ENCODE measurements around the gene PXDN. TPM values are rescaled to one million over a fixed set of nuclear protein-coding genes. Genes with fewer than 3 reads are reported as not detected.

The PXDN gene
- total RNA-seq, 2 experiments from 2014 or later: 2.0 to 3.1 TPM

GRCh38 chr2:1675633-1676032 lies 68.7 kb downstream of the PXDN start:
- ATAC-seq (no peak), DNase-seq (peak; percentile 31)
- no peak overlapping the region for H3K27ac Mint-ChIP-seq
- H3K27me3 Mint-ChIP-seq: no peaks in the 10 kb centered on the region
- H3K4me3 Mint-ChIP-seq: no peak overlapping the region
- no peaks in the 10 kb centered on the region for H3K4me1 Mint-ChIP-seq
- CTCF ChIA-PET: no interaction called here
- H3K9me3 Mint-ChIP-seq (ENCODE audit: low read depth): no peaks in the 10 kb centered on the region
- H3K36me3 Mint-ChIP-seq: no peaks in the 10 kb centered on the region

GRCh38 chr2:1674766-1675397 lies 69.4 kb downstream of the PXDN start:
- ATAC-seq (no peak), DNase-seq (peak; percentile 22)
- Mint-ChIP-seq H3K9me3 (ENCODE audit: low read depth) (no peaks in the 10 kb centered on the region), H3K4me1 (no peaks in the 10 kb centered on the region), H3K27ac (no peak overlapping the region), H3K36me3 (no peaks in the 10 kb centered on the region), H3K4me3 (no peak overlapping the region), H3K27me3 (no peaks in the 10 kb centered on the region)
- CTCF ChIA-PET: no interaction called here

DNA sequence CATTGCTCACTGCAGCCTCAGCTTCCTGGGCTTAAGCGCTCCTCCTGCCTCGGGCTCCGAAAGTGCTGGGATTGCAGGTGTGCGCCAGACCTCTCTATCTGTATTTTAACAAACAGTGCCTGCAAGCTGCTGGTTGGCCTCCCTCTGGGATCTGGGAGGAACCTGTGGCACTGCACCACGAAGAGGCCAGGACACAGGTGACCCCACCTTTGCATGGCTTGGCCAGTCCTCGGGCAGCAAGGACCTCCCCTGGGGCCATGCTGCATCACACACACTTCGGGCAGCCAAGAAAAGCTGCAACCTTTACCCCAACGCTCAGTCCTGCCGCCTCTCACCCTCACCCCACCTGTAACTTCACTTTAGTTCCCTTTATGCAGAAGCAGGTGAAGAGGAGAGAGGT lies 70.0 kb downstream of the PXDN start:
- H3K4me3 Mint-ChIP-seq: no peak overlapping the region
- no peaks in the 10 kb centered on the region for H3K9me3 Mint-ChIP-seq (ENCODE audit: low read depth)
- H3K27ac Mint-ChIP-seq: no peak overlapping the region
- H3K4me1 Mint-ChIP-seq: no peaks in the 10 kb centered on the region
- CTCF ChIA-PET: no interaction called here
- DNase-seq: no peak
- no peaks in the 10 kb centered on the region for H3K36me3 Mint-ChIP-seq
- ATAC-seq: no peak
- H3K27me3 Mint-ChIP-seq: no peaks in the 10 kb centered on the region

- CTCF ChIA-PET: no interaction called here
- no peak overlapping the region for H3K27ac Mint-ChIP-seq
- no peak for ATAC-seq
- H3K4me3 Mint-ChIP-seq: no peak overlapping the region
- no peaks in the 10 kb centered on the region for H3K4me1 Mint-ChIP-seq
- no peaks in the 10 kb centered on the region for H3K9me3 Mint-ChIP-seq (ENCODE audit: low read depth)
- DNase-seq: no peak
- no peaks in the 10 kb centered on the region for H3K36me3 Mint-ChIP-seq
- H3K27me3 Mint-ChIP-seq: no peaks in the 10 kb centered on the region
Observed at GRCh38 chr2:1673160-1673944, 71.0 kb downstream of the PXDN start.

- no peaks in the 10 kb centered on the region for H3K4me1 Mint-ChIP-seq
- H3K36me3 Mint-ChIP-seq: no peaks in the 10 kb centered on the region
- CTCF ChIA-PET: no interaction called here
- no peak for ATAC-seq
- no peak for DNase-seq
- no peaks in the 10 kb centered on the region for H3K27me3 Mint-ChIP-seq
- H3K9me3 Mint-ChIP-seq (ENCODE audit: low read depth): no peaks in the 10 kb centered on the region
- H3K27ac Mint-ChIP-seq: no peak overlapping the region
- no peak overlapping the region for H3K4me3 Mint-ChIP-seq
Observed at GRCh38 chr2:1672738-1673137, 71.6 kb downstream of the PXDN start.

GRCh38 chr2:1671916-1672315 lies 72.4 kb downstream of the PXDN start:
- no peak overlapping the region for H3K4me3 Mint-ChIP-seq
- ATAC-seq: no peak

DNA sequence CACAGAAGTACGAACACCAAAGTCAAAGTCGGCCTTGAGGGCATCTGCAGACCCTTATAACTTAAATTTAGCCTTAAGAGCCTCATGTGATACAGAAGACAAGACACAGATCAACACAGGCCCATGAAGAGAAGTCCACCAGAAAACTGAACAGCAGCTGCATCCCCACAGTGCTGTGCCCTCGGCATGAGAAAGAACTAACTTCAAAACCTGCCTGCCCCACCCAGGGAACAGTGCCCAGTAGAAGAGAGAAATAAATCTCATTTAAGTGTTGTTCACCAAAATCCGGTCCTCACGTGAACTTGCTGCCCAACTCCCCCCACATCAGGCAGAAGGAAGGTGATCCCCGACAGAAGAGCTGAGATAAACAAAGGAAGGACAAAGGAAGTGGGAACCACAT lies 73.7 kb downstream of the PXDN start:
- Mint-ChIP-seq H3K27me3 (no peaks in the 10 kb centered on the region), H3K9me3 (ENCODE audit: low read depth) (no peaks in the 10 kb centered on the region), H3K4me1 (no peaks in the 10 kb centered on the region), H3K36me3 (no peaks in the 10 kb centered on the region), H3K4me3 (no peak overlapping the region), H3K27ac (no peak overlapping the region)
- CTCF ChIA-PET: no interaction called here
- no peak for DNase-seq
- no peak for ATAC-seq

More at GRCh38 chr2:1671916-1672315, 72.4 kb downstream of the PXDN start:
- no peaks in the 10 kb centered on the region for H3K4me1 Mint-ChIP-seq
- H3K27ac Mint-ChIP-seq: no peak overlapping the region
- CTCF ChIA-PET: no interaction called here
- no peaks in the 10 kb centered on the region for H3K27me3 Mint-ChIP-seq
- DNase-seq: no peak
- H3K9me3 Mint-ChIP-seq (ENCODE audit: low read depth): no peaks in the 10 kb centered on the region
- no peaks in the 10 kb centered on the region for H3K36me3 Mint-ChIP-seq

- Mint-ChIP-seq H3K9me3 (ENCODE audit: low read depth) (no peaks in the 10 kb centered on the region), H3K27me3 (no peaks in the 10 kb centered on the region), H3K27ac (no peak overlapping the region), H3K4me3 (no peak overlapping the region), H3K36me3 (no peaks in the 10 kb centered on the region), H3K4me1 (no peaks in the 10 kb centered on the region)
- DNase-seq (peak; percentile 12), ATAC-seq (no peak)
- CTCF ChIA-PET: no interaction called here
Observed at GRCh38 chr2:1665761-1666505, 78.4 kb downstream of the PXDN start.

DNA sequence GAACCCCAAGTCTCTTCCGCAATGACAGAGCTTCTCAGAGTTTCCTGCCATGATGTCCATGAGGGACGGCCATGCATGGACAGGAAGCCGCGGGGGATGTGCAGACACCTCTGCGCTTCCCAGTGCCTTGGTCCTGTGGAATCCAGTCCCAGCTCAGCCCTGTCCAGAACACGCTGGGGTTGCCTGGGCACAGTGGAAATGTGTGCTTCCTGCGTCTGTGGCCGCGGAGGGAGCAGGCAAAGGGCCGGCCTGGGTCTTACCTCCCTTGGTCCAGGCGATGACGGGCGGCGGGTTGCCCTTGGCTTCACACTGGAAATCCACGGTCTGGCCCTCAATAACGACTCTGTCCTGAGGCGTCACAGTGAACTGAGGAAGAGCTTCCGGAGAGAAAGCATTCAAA lies 79.6 kb downstream of the PXDN start:
- H3K4me1 Mint-ChIP-seq: no peaks in the 10 kb centered on the region
- ATAC-seq (no peak), DNase-seq (no peak)
- CTCF ChIA-PET: no interaction called here
- no peaks in the 10 kb centered on the region for H3K27me3 Mint-ChIP-seq
- H3K9me3 Mint-ChIP-seq (ENCODE audit: low read depth): no peaks in the 10 kb centered on the region
- no peak overlapping the region for H3K4me3 Mint-ChIP-seq
- H3K27ac Mint-ChIP-seq: no peak overlapping the region
- no peaks in the 10 kb centered on the region for H3K36me3 Mint-ChIP-seq

DNA sequence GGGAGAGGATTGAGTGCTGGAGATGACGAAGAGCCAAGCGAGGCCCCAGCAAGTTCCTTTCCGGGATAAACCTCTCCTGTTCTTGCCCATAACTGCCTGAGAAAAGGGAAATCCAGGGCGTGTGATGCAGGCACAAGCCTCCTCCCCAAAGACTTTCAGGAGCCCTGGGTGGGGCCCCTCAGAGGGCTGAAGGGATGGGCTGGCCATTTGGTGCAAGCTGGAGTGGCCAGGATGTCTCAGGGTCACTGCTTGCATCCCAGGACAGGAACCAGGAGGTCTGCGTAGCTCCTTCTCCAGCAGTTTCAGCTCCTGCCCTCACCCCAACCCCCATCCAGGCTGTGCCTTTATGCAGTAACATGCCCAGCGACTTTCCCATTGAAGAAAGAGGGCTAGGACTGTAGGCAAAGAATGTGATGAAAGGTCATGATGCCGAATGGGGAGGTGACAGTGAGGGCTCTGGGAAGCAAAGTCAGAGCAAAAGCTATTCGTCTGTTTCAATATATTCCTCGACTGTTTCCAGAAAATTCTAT lies 80.2 kb downstream of the PXDN start:
- Mint-ChIP-seq H3K4me1 (no peaks in the 10 kb centered on the region), H3K4me3 (no peak overlapping the region), H3K9me3 (ENCODE audit: low read depth) (no peaks in the 10 kb centered on the region), H3K27me3 (no peaks in the 10 kb centered on the region), H3K27ac (no peak overlapping the region), H3K36me3 (no peaks in the 10 kb centered on the region)
- ATAC-seq (no peak), DNase-seq (no peak)
- CTCF ChIA-PET: no interaction called here

DNA sequence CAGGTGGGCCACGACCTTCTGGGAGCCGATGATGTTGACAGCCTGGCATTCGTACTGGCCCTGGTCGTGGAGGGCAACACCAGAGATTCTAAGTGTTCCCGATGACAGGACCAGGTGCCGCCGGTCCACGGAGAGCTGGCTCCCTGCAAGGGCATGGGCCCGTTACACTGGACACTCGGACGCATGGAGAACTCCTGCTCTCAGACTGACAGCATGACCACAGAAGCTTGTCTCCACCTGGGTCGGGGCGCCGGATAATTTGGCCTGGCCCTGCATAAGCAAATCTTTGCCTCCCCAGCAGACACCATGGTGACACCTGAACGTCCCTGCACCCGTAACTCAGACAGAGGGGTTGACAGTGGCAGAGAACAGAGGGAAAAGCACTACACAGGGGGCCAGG lies 80.7 kb downstream of the PXDN start:
- Mint-ChIP-seq H3K27me3 (no peaks in the 10 kb centered on the region), H3K36me3 (no peaks in the 10 kb centered on the region), H3K4me3 (no peak overlapping the region), H3K4me1 (no peaks in the 10 kb centered on the region), H3K27ac (no peak overlapping the region), H3K9me3 (ENCODE audit: low read depth) (no peaks in the 10 kb centered on the region)
- CTCF ChIA-PET: no interaction called here
- ATAC-seq (no peak), DNase-seq (no peak)

GRCh38 chr2:1662606-1663180 lies 81.6 kb downstream of the PXDN start:
- CTCF ChIA-PET: no interaction called here
- H3K4me1 Mint-ChIP-seq: no peaks in the 10 kb centered on the region
- no peaks in the 10 kb centered on the region for H3K9me3 Mint-ChIP-seq (ENCODE audit: low read depth)
- H3K27ac Mint-ChIP-seq: no peak overlapping the region
- ATAC-seq (no peak), DNase-seq (no peak)
- no peaks in the 10 kb centered on the region for H3K36me3 Mint-ChIP-seq
- H3K27me3 Mint-ChIP-seq: no peaks in the 10 kb centered on the region
- no peak overlapping the region for H3K4me3 Mint-ChIP-seq

DNA sequence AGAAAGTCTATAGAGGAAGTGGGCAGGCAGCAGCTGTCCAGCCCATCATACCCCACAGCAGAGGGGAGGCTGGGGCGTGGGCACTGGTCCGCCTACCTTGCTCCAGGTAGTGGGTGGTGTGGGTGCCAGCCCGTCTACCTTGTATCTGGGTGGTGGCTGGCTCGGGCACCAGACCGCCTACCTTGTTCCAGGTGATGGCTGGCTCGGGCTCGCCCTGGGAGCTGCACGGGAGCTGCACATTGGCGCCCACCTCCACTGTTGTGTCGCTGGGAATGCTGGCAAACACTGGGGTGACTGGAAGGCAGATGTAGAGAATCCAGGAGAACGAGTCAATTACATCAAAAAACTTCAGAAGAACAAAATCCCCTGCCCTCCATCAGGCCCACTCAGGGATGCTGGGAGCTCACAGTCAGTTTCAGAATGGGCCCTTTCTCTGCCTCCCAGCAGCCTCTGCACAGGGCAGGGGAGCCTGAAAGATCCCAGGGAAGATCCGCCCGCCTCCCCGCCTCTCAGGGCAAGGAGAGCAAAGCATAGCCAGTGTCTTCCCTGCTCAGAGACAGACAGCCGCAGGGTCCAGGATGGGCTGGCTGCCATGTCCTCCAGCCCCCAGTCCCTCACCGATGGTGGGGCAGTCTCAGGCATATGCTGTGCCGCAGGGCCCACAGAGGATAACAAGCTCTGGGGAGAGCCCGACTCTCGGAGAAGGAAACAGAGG lies 82.3 kb downstream of the PXDN start:
- Mint-ChIP-seq H3K4me3 (no peak overlapping the region), H3K36me3 (no peaks in the 10 kb centered on the region), H3K27ac (no peak overlapping the region), H3K4me1 (no peaks in the 10 kb centered on the region), H3K9me3 (ENCODE audit: low read depth) (no peaks in the 10 kb centered on the region), H3K27me3 (no peaks in the 10 kb centered on the region)
- CTCF ChIA-PET: no interaction called here
- DNase-seq (no peak), ATAC-seq (no peak)
